HG03342 (cell line): ENCODE data around the gene DOK7.

Experiments used
- ATAC-seq: cut with Tn5 transposase; IDR thresholded peaks from one replicate; pipeline ENCODE4 v1.9.1; 2021; ENCODE audit warnings: mild to moderate bottlenecking, moderate library complexity; ENCODE audit not compliant: unreplicated experiment

The DOK7 gene, protein sequence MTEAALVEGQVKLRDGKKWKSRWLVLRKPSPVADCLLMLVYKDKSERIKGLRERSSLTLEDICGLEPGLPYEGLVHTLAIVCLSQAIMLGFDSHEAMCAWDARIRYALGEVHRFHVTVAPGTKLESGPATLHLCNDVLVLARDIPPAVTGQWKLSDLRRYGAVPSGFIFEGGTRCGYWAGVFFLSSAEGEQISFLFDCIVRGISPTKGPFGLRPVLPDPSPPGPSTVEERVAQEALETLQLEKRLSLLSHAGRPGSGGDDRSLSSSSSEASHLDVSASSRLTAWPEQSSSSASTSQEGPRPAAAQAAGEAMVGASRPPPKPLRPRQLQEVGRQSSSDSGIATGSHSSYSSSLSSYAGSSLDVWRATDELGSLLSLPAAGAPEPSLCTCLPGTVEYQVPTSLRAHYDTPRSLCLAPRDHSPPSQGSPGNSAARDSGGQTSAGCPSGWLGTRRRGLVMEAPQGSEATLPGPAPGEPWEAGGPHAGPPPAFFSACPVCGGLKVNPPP

DNA sequence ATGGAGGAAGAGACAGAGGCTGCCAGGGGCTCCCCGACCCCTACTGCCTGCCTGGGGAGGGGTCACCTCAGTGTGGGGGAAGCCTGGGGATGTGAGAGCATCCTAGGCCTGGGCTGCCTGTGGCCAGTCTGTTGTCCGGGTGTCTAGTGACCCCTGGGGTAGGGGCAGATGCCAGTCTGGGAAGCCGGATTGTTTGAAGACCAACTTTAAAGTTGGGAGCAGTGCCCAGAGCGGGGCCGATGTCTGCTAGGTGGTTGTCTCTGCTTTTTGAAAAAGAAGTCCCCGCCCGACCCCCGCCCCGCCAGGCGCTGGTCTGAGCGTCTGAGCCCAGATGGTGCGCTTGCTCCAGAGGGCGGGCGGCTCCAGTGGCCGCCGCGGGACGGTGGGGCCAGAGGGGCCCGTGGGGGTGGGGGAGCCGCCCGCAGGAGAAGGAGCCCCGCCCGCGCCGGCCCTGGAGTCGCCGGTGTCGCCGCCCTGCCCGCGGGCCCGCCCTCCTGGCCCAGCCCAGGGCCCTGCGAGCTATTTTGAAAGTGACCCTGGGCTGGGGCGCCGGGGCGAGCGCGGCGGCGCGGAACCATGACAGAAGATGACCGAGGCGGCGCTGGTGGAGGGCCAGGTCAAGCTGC, at the start of gene DOK7:
Gene DOK7, plus strand, starts transcription at position 517 of the 626 bp plus-strand sequence. Its CDS starts 70 bp downstream, at position 587.
- no peak for ATAC-seq

DNA sequence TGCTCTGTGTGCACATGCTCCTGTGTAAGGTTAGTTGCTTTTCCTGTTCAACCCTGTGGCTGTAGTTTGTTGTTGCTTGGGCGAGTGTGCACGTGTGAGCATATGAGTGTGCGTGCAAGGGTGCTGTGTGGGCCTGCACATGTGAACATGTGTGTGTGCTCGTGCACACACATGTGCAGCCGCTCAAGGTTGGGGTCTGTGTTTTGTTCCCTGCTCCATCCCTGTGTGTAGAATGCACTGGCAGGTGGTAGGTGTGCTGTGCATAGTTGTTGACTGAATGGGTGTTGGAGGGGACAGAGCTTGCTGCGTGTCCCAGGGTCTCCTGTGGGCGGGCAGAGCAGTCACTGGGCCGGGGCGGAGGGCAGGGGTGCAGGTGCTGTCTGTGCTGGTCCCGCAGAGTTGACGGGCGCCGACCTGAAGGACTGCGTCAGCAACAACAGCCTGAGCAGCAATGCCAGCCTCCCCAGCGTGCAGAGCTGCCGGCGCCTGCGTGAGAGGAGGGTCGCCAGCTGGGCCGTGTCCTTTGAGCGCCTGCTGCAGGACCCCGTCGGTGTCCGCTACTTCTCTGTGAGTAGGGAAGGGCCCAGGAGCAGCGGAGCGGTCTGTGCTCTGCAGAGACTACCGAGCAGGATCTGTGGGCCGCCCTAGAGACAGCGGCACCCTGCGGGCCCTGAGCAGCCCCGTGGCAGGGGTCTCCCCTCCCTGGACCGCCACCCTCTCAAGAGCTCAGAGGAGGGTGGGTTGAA, 49.3 kb upstream of the DOK7 start:
- ATAC-seq, result no peak

DNA sequence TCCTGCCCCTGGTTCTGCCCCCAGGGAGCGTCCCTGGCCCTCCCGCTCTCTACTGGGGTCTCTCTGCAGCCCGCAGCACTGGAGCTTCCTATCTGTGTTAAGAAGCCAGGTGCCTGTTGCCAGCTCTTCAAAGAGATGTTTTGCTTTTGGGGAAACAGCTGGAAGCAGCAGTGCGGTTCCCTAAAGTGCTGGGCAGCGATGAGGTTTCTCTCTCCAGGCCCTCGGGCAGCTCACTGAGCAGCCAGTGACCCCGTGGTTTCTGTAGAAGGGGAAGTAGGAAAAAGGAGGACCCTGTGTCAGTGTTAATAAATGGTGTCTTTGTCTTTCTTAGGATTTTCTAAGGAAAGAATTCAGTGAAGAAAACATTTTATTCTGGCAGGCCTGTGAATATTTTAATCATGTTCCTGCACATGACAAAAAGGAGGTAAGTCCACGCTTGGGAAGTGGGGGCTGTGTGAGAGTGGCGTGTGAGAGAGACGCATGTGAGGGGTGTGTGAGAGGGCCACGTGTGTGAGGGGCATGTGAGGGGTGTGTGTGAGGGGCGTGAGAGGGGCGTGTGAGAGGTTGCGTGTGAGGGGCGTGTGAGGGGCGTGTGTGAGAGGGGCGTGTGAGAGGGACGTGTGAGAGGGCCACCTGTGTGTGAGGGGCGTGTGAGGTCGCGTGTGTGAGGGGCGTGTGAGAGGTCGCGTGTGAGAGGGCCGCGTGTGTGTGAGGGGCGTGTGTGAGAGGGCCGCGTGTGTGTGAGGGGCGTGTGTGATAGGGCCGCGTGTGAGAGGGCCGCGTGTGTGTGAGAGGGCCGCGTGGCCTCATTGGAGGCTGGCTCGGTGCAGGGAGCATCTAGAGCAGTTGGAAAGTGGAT, 48.5 kb upstream of the DOK7 start:
- no peak for ATAC-seq

DNA sequence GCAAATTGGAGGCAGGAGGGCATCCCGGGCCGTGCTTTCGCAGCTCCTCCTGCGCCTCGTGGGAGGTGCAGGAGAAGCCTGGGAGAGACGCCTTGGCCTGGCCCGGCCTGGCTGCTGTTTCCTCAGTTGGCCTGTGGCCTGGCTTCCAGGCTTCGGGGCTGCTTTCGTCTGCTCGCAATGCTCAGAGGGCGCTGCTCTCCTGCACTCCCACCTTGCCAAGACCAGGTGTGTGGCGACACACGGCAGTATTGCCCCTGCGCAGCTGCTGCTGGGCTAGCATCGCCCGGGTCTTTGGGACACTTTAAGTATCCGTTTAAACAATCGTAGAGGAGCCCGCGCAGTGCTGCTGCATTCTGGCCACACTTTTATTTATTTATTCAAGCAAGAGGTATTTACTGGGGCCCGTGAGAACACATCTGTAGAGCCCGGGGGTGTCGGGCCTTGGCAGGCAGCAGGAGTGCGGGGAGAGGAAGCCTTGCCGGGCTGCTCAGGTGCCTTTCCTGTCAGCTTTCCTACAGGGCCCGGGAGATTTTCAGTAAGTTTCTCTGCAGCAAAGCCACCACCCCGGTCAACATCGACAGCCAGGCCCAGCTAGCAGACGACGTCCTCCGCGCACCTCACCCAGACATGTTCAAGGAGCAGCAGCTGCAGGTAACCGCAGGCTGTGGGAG, 47.5 kb upstream of the DOK7 start:
- ATAC-seq, result no peak

DNA sequence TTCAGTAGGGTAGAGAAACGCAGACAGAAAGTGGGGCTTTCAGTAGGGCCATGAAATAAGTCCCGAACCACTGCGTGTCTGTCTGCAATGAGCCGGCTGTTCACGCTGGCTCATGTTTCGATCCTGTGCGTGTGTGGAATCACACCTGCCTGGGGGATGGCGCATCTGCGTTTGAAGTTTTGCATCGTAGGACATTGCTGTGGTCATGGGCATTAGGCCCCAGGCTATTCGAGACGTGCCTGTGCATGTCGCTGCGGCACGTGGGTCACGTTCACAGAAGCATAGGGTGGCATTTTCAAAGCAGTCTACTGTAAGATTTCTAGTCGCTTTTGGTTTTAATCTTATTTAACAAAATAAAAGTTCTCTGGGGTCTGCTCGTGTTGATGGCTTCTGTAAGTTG, 46.8 kb upstream of the DOK7 start:
- ATAC-seq, result no peak

DNA sequence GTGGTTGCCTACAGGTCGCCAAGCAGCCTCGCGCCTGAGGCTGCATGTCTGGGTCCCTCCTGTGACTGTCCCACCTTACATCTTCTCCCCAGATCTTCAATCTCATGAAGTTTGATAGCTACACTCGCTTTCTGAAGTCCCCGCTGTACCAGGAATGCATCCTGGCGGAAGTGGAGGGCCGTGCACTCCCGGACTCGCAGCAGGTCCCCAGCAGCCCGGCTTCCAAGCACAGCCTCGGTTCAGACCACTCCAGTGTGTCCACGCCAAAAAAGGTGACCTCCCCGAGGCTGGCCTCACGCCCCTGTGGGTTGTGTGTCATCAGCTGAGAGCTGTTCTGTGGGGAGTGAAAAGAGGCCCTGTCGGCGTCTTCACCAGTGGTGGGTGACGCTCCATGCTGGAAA, 46.3 kb upstream of the DOK7 start:
- no peak for ATAC-seq

DNA sequence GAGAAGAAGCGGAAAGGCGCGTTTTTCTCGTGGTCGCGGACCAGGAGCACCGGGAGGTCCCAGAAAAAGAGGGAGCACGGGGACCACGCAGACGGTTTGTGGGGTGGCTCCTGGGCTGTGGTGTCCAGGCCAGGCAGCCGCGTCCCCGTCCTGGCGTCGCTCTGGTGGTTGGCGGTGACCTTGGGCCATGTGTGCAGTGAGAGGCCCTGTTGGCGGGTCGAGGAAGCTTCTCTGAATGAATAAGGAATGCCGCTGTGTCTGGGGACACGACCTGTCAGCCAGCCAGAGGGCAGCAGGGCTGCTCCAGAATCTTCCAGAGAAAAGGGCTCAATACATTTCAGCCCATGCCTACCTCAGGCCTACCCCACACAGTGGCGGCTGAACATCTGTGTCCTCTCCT, 45.7 kb upstream of the DOK7 start:
- ATAC-seq, result no peak

DNA sequence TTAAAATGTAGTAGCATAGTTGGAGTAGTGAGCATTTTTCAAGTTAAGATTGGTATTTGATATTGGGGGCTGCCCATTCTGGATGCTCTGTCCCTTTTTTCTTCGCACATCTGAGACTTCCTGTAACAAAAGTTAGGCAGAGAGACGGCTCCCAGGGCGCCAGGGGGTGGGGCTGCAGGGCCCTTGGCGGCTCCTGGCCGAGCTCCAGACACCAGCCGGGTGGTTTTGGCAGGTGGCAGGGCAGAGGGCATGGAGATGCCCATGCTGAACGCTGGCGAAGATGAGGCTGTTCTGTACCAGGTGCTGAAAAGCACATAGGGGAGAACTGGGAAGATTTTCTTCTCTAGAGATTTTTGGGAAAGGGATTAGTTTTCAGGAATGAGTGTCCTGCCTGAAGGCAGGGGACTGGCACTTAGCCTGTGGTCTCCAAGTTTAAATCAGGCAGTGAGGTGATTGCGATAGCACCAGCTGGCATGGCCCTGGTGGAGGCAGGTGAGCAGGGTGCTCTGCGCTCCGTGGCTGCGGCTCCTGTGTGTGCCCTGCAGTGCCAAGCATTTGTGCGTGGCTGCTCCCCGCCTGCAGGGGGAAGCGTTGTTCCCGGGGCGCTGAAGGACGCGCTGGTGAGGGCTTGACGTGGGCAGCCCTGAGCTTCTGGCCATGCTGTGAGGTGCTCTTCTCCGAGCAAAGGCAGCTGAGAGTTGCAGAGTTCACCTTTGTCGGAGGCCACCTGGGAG, 44.9 kb upstream of the DOK7 start:
- ATAC-seq, result no peak

DNA sequence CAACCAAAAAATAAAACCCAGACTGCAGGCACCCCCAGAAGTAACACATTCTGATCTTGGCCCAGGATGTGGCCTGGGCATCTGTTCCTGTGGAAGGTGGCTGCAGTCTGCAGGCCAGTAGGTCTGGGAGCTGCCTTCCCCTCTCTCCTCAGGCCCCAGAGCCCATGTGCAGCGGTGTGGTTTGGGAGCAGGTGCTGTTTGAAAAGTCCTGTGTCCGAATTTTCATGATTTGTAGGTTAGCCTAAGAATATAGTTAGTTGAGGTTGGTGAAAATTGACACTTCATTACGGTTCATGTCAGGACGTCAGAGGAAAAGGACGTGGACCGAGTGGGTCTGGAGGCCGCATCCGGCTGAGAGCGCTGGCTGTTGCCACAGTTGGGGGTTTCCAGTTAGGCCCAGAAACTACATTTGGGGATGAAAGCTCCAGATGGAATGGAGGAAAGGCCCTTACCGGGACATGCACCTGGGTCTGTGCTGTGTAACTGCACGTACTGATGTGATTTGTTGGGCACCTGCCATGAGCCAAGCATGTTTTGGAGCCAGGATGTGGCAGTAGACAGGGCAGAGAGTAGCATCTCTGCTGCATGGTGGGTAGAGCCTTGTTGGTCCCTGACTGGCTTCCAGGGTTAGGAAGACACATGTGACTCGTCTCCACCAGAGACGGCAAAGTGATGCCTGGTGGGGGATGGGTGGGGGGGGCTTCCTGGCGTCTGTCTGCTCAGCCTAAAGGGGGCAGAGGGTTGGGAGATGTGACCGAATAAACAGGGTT, 43.1 kb upstream of the DOK7 start:
- no peak for ATAC-seq

DNA sequence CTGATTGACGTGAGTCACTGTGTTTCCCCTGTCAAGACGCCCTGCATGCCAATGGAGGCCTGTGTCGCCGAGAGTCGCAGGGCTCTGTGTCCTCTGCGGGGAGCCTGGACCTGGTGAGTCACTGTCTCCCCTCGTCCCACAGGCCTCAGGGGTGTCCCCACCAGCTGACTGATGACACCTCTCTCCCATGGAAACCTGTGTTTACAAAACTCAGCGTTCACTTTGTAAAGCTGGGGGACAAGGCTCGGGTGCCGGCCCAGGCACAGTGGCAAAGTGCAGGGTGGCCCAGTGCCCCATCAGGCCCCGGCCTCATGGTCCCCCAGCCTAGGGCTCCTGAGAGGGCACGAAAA, 42.5 kb upstream of the DOK7 start:
- no peak for ATAC-seq

DNA sequence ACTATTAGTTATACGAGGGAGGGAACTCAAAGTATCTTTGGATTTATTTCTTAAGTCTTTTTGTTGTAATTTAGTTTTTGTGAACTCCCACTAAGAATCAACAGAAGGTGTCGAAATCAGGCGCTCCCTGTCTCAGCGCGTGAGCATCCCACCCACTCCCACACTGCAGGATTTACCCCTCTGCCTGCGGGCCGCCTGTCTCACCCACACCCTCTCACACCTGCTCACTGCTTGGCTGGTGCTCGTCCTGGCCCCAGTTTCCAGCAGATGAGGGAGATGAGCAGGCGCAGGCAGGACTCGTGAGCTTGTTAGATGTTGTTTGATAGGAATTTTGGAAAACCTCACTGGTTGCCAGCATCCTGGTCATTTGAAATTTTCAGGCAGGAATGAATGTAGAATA, 42.1 kb upstream of the DOK7 start:
- ATAC-seq, result no peak

DNA sequence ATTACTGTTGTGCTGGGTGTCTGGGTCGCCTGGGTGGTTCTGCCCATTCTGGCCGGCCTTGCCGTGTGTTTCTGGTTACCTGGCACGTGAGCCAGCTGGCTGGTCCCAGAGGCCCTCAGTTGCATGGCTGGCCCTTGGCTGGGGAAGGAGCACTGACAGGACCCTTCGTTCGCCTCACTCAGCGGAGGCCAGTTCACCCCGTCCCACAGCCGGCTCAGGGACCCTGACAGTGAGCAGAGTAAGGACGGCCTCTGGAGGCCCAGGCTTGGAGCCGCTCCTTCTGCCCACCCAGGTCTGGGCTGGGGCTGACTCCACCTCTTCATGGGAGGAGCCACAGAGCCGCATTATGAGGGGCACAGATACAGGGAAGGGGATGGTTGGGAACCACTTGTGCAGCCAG, 41.6 kb upstream of the DOK7 start:
- ATAC-seq, result no peak

DNA sequence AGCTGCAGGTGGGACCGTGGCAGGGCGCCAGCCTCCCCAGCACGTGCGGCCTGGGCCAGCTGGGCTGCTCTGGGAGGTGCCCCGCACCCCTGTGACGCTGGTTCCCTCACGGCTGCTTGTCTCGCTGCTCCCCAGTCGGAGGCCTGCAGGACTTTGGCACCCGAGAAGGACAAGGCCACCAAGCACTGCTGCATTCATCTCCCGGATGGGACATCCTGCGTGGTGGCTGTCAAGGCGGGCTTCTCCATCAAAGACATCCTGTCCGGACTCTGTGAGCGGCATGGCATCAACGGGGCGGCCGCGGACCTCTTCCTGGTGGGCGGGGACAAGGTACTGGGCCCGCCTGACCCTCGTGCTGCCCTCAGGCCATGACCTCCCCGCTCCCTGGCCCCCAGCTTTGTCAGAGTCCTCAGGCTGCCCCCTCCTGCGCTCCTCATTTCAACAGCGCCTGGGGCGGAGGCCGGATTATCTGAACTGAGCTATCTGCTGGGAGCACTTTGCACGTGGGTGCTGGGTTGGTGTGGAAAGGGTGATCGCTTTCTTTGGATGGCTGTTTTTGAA, 40.8 kb upstream of the DOK7 start:
- ATAC-seq, result no peak

DNA sequence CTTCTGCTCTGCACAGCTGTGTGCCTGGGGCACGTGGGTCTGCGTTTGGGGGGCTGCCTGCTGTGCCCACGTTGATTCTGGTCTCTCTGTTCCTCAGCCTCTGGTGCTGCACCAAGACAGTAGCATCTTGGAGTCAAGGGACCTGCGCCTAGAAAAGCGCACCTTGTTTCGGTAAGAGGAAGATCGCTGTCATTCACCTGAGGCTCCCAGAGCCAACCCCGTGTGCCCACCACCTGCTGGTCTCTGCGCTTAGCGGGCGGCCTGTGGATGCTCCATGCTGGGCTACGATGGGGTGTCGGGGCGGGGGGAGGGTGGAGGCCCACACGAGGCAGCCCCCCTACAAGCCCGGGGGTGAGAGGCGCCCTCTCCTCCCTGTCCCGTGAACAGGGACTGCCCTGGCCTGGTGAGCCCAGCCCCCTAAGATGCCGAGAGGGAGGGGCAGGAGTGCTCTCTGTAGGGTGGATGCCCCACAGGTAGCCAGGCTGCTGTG, 40.3 kb upstream of the DOK7 start:
- no peak for ATAC-seq

DNA sequence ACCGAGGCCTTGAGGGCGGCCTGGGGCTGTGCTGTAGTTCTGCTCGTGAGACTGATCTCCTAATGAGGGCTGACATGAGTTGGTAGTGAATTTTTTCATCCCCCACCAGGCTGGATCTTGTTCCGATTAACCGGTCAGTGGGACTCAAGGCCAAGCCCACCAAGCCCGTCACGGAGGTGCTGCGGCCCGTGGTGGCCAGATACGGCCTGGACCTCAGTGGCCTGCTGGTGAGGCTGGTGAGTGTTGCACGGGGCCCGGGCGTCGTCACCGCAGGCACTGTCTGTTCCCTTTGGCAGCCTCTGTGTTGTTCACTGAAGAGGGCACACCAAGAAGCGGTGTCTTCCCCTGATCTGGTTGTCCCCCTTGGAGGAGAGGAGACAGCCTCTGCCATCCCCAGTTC, 39.7 kb upstream of the DOK7 start:
- ATAC-seq, result no peak

DNA sequence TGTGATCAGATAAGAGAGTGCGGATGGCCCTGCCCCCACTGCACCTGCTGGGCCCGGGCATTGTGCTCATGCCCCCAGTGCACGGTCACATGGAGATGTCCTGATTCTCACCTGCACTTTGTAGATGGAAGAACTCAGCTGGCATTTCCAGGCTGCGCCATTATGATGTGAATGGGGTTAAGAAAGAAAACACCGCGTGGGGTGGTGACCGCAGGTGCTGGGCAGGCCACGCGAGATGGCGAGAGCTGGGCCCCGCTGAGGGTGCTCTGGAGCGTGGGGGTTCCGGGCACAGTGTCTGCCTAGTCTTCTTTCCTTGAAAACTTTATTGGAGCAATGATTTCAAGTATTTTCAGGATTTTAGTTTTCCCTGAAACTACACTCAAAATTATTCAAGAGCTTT, 39.2 kb upstream of the DOK7 start:
- ATAC-seq, result no peak

DNA sequence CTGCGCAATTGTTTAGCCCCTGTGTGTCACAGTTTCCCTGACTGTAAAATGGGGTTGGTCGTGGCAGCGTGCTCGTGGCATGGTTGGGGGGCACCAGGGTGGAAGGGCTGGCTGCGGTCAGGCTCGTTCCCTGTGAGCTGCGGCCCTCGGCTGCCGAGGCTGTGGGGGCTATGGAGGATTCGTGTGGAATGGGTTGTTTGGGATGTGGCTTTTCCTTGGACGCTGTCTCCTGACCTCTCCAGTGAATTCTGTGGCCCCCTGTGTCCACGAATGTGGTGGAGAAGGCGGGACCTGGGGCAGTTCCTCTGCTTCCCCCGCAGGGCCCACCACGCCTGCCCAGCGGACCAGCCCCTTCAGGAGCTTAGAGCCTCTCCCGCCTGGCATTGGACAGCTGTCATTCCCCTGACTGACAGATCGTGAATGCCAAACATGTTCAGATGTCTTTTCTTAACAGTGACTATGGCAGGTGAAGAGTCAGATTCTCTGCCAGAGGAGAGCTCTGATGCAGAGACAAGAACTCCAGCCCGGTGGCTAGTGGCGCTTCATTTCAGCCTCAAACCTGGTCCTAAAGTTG, 38.5 kb upstream of the DOK7 start:
- no peak for ATAC-seq

DNA sequence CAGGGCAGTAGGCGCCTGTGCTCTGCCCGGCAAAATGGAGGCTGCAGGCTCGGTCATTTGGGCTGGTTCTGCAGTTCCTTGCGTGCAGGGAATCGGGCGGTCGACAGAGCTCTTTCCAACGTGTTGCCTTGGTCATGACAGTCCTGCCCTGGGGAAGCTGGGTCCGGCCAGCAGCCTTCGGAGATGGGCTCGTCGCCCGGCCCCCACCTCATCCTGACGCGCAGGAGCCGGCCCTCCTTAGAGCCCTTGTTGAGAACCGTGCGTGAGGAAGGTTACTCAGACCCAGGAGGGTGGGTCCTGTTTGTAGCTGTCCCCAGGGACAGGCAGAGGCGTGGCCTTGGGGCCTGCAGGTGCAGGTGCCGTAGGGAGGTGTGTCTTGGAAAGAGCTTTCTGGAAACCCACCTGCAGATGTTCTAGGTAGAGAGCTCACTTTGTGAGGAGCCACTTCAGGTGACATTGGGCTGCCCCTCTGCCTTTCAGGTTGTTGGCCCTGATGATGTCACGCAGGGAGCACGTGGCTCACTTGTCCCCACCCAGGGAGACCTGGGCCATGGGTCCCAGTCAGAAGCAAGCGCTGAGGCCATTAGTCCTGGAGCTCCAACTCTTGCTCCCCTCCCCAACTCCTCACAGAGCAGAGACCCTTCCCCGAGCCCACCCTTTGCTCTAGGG, 36.5 kb upstream of the DOK7 start:
- no peak for ATAC-seq
